GM23248 (cell line): ENCODE data around the gene TMEM131L.

Experiments used
- EZH2 ChIP-seq: fragments of 200-600 bp; sonication (generic); IDR thresholded peaks from 2 replicates; pipeline ENCODE4 v1.6.1; 2018; ENCODE audit warnings: antibody characterized with exemption, mild to moderate bottlenecking; ENCODE audit not compliant: insufficient read depth, poor library complexity, severe bottlenecking
- EZH2phosphoT487 ChIP-seq: fragments of 200-600 bp; sonication (generic); IDR thresholded peaks from 2 replicates; pipeline ENCODE4 v1.6.1; 2018; ENCODE audit warnings: antibody characterized with exemption, moderate library complexity, mild to moderate bottlenecking, low read depth; ENCODE audit not compliant: insufficient read depth

GRCh38 chr4:153541456-153542096 is 75.4 kb downstream of the TMEM131L start:
- TF ChIP-seq EZH2 (no peak), EZH2phosphoT487 (no peak)
